NCI-H345 treated with DMSO at 0.1 percent for 48 hours (cell line): ENCODE measurements around the gene RXRG.

Experiments
- DNase-seq: peaks from one replicate; lab custom pipeline; 2025; ENCODE audit not compliant: unreplicated experiment; lab: John Stamatoyannopoulos, UW

Gene RXRG

DNA sequence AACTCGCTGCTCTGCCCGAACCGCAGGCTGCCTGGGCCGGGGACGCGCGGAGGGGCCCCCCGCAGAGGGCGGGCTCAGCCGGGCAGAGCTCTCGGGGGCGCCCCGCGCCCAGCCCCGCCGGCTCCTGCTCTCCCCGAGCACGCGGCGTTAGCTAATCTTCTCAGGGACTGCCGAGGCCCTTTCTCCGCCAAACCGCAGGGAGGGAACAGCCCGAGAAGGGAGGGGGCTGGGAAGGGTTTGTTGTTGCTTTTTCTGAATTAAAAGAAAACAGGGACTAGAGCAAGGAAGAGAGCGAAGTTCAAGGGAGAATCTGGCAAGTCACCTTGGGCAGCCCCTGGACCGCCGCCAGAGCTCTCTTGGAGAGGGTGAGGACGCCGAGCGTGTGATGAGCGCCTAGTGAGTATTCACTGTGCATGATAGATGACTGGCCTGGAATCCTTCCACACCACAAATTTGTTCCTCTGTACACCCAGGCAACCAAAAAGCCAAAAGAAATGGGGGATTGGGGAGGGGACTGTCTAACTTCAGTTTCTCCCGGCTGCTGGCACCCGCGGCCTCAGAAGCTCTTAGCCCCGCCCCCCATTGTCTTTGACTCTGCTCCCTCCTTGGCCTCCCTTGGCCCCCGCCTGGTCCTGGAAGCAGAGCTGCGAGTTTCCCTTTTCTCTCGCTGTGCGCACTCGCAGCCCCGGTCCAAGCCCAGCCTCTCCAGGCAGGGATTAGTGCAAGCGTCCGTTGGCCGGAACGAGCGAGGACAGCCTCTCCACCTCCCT, 68.7 kb downstream of the RXRG start:
- DNase-seq: peak; percentile 15

GRCh38 chr1:165375623-165376022, 69.3 kb downstream of the RXRG start:
- no peak for DNase-seq

GRCh38 chr1:165371588-165372225, 73.2 kb downstream of the RXRG start:
- DNase-seq: no peak

GRCh38 chr1:165369255-165369848, 75.6 kb downstream of the RXRG start:
- peak; percentile 29 for DNase-seq

DNA sequence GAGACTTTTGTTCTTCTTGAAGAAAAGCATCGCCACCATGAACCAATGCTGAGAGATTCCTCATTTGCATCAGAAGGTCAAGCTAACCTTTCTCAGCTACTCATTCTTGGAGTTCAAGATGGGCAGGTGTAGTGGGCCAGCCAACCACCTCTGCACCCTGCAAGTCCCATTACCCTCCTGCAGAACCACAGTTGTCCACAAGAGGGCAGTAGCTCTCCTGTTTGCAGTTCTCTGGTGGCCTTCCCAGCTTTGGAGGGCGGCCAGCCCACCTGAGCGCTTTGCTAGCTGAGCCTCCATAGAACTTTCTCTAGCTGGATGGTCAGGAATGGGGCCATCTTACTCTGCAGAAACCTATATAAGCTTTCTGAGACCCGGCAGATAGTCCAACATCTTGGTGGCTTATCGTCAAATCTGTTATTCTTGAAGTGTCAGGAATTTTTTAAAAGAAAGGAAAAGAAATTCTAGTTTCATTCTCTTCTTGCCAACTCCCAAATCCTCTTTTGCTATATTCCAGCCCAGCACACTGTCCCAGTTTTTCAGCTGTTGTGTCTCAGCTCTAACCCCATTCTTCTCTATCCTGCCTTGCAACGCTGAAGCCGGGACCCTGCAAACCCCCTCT, 77.4 kb downstream of the RXRG start:
- peak; percentile 15 for DNase-seq

DNA sequence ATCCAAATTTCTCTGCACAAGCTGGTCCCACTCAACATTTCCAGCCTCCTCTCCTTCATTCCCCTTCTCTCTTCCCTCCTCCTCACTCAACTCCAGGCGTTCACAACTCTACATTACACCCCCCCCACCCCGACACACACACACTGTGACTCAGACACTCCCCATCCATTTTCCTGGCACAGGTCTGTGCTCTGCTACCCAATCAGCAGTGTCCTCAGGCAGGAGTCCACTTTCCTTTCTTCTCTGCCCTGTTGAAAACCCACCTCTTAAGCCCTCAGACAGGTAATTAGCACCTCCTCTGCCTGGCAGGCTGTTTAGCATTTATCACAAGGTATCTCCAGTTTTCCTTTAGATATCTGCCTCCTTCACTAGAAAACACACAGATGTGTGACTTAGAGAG, 79.6 kb downstream of the RXRG start:
- no peak for DNase-seq

DNA sequence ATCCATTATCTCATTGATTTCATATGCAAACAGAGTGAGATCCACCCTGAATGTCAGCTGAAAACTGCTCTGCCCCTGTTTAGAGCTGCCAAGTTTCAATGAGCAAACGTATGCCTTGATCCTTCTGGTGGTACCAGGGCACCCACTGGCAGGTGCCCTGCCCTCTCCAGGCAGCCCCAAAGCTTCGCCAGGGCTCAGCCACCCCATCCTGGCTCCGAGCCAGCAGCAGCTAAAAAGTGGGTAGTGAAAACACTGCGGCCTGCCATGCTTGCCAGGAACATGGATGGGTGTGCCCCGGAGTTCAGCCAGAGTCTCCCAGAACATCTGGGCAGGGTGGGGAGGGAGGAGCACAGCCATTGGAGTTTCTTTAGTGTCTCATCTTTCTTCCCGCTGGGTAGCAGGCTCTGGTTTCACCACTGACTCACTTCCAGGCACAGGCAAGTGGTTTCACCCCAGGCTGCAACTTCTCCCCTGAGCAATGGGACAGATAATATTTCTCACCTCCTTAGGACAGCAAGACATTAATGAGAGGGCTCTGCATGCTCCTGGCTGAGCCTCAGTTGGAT, 80.3 kb downstream of the RXRG start:
- DNase-seq: no peak

GRCh38 chr1:165356876-165357275, 88.0 kb downstream of the RXRG start:
- no peak for DNase-seq

DNA sequence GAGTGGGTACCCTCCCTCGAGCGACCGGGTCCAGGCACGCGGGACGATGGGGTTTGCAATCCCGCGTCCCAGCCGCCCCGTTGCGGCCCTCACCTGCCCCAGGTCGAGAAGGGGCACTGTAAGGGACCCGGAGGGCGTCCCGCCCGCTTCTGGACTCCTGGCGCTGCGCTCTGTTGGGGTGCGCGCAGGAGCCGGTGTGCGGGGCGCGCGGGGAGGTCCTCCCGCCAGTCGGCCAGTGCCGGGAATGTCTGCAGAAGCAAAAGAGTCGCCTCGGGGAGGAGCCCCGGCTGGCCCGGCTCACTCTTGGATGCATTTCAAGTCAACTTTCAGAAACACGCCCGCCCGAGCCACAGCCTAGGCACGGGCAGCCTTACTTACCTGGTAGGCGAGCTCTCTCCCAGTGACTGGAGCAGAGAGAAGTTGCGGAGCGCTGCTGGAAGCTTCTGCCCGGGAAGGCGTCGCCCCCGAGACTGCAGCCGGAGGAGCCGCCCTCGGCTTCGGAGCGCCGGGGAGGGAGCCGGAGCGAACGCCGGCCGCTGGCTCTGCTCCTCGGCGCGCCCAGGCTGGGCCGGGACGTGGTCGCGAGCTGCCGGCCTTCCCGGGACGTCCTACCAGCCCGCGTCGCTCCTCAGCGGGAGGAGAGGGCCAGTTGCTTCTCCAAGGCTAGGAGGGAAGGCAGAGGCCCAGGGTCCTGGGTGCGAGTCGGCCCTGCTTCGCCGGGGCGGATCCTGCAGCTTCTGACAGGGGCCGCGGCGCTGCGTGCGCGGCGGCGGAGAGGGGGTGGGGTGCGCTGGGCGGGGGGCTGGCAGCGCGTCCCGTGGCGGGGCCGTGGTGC, 88.7 kb downstream of the RXRG start, which contains the start of gene LMX1A:
LMX1A (minus strand) TSS at position 739 of the 835 bp plus-strand sequence. CDS start 1,156 bp downstream, outside the sequence.
- DNase-seq: no peak

- DNase-seq: no peak
Observed at GRCh38 chr1:165355139-165355976, 89.6 kb downstream of the RXRG start.

DNA sequence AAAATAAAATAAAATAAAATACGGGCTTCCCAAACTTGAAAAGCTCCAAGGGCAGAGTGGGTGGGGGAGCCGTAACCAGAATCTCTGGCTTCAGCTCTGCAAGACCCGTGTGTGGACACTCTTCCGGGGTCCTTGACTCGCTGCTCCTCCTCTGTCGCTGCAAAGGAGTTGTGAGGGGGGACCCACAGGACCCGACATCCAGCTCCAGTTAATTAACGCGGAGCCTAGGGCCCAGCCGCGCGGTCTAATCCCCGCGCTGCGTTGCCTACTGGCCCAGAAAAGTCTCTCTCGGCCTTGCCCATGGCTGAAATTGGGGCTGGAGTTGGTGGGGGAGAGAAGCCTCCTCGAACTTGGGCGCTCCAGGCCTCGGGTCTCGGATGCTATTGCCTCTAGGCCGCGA, 90.2 kb downstream of the RXRG start:
- no peak for DNase-seq

DNA sequence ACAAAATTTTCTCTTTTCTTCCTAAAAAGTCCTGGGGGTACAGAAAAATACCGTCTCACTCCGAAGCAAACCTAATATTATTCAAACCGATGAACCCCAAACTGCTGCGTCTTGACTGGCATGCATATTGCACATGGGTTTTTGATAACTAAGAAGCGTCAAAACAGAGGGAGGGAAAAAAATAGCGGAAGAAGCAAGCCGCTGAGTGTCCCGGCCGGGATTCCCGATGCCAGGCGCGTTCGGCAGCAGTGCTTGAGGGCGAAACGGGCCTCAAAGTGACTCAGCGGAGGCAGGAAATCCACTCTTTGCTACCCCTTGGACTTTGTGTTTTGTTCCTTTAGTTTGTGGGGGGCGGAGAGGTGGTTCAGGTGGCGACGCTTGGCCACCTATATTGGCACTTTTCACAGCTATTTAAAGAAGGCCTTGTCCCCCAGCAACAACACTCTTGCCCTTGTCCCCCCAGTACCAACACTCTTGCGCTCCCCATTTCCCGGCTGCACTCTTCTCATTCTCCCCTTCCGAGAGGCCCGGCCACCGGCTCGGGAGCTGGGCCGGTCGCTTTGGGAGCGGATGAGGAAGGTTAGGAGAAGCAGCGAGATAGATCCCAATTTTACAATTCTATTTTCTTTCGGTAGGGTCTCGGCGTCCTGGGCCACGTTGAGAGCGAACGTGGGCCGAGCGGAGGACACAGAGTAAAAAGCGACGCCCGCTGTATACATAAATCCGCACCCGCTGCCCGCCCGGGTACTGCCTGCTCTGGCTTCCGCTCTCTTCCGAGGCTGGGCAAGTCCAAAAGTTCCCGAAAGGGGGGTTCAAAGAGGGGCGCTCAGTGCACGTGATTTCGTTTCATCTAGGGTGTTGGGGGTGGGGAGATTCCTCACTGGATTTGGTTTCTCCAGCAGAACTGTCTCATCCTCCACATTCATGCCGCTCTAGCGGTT, 90.9 kb downstream of the RXRG start:
- DNase-seq: no peak

DNA sequence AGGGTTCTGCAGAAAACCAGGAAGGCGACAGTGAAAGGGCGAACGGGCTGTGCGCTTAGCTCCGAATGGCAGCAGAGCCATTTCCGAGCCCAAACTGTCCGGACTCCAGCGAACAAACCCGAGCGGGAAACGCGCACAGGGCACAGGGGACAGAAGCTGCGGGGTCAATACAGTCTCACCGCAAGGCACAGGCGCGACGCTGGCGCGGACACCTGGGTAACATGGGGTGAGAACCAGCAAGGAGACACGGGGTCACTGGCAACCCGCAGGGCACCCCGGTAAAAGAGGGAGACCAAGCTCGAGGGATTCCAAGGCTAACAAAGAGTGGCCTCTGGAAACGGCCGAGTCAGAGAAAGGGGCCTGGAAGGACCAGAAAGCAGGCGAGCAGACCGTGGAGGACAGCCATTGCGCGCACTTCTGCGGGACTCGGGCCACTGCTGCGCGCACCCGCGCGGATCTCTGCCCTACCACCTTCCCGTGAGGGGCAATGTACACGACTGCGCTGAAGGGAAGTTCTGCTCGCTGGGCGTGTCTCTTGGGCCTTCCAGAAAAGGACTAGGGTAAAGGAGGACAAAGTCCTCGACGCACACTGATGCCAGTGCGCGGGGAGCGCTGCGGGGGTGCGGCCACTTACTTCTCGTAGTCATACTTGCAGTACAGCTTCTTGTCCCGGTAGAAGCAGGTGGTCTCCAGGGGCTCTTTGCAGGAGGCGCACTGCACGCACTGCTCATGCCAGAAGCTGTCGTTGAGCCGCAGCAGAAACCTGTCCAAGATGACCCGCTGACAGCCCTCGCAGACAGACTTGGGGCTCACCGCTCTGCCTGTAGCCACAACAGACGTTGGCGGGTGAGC, 92.3 kb downstream of the RXRG start:
- DNase-seq: no peak

DNA sequence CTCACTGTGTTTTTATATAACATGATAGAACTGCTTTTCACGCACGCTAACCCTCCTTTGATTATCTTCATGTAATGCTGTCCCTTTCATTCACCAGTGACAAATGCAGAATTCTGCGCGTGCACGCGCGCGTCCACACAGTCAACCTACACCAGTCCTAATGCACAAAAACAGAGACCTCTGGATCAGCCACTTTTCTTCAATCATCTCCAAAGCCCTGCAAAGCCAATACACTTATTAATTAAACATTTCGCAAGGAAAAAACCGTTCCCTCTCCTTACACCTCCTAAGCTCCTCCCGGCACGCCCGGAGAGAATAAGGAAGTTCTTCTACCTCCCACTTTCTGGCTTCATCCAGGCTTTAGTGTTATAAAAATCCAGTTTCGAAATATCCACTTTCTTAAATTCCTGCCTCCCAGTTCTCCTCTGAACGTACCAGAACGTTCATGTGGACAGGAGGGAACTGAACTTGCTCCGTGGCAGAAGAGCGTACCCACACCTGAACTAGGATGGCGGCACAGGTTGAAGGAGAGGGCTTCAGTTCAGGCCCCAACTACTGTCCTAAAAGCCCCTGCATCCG, 93.0 kb downstream of the RXRG start:
- no peak for DNase-seq
